GM12875 (cell line): ENCODE results near the gene PCNX3.

ENCODE experiments used
- H3K4me3 ChIP-seq: one replicate; pipeline ENCODE4 v1.5.1; 2011; ENCODE audit warnings: low read depth, low read length, control low read depth
- CTCF ChIP-seq: IDR thresholded peaks from 2 replicates; pipeline ENCODE4 v1.5.1; 2011; ENCODE audit warnings: low read depth, mild to moderate bottlenecking, control low read depth, inconsistent platforms, low read length, moderate library complexity, borderline replicate concordance; ENCODE audit not compliant: insufficient read depth

The PCNX3 gene

DNA sequence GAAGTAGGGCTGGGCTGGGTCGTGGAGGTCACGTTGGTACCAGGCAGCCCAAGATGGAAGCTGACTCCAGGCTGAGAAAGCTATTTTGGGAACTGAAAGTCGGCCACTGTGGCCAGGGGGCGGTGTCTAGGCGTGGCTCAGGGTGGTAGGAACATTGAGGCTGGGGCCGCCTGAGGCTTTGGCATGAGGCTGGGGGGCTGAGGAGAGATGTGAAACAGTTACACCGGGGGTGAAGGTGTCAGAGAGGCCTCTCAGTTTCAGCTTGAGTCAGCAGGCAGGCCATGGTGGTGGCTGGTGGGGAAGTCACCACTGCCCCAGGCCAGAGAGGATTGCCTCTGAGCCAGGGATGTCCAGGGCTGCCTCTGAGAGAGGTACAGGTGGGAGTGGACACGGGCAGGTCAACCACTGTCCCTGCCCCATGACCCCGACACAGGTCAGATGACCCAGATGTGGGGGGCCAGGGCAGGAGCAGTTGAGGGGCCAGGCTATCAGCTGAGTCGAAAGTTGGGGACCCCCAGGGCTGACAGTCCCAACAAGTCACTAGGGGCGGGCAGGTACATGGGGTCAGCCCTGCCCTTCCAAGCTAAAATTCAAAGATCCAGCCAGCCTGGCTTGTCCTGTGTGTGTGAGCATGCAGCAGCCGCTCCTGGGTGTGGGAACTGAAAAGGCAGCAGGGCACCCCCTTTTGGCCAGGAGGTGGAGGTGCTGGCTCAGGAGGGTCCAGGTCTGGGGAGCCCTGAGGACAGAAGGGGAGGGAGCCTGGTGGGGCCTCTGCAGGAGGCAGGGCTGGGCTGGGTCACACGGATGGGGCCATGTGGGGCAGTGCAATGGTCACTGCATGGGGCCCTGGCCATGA lies 27.1 kb upstream of the PCNX3 start:
- peak; percentile 86 for TF ChIP-seq CTCF
- H3K4me3 ChIP-seq = peak overlapping the region; percentile 38

GRCh38 chr11:65589444-65590239 lies 25.9 kb upstream of the PCNX3 start:
- no peak for TF ChIP-seq CTCF

GRCh38 chr11:65590240-65590738 lies 25.3 kb upstream of the PCNX3 start:
- no peak for TF ChIP-seq CTCF
- H3K4me3 ChIP-seq = no peak overlapping the region

More at GRCh38 chr11:65589444-65590239, 25.9 kb upstream of the PCNX3 start:
- no peak overlapping the region for H3K4me3 ChIP-seq

DNA sequence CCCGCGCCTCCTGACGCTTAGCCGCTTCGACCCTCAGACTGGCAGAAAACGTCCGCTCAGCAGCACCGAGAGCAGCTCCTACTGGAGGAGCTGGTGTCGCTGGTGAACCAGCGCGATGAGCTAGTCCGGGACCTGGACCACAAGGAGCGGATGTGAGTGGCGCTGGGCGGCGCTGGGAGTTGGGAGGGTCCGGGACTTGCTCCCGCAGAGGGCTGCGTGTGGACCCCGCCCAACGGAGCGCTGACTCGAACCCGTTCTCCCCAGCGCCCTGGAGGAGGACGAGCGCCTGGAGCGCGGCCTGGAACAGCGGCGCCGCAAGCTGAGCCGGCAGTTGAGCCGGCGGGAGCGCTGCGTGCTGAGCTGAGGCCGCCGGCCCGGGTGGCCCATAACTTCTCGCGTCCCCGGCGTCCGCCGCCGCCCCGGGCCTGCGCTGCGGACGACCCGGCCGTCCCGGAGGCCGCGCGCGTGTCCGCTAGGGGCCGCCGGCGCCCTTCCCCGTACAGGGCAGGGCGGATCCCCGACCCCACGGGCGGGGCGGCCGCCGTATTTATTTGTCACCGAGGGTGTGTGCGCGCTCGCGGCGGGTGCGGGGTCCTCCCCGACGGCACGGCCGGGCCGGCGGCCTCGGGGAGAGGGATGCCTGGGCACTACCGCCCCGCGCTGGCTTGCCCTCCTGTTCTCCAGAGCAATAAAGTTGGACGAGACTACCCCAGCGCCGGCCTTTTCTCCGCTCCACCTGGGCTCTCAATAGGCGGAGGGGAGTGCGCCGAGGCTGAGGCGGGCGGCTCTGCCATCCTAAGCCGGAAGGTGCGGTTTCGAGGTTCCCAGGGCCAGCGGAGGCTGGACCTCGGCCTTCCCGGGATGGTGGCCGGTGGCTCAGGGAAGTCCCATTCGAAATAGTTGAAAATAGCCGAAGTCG lies 23.4 kb upstream of the PCNX3 start:
- no peak overlapping the region for H3K4me3 ChIP-seq
- TF ChIP-seq CTCF = no peak

DNA sequence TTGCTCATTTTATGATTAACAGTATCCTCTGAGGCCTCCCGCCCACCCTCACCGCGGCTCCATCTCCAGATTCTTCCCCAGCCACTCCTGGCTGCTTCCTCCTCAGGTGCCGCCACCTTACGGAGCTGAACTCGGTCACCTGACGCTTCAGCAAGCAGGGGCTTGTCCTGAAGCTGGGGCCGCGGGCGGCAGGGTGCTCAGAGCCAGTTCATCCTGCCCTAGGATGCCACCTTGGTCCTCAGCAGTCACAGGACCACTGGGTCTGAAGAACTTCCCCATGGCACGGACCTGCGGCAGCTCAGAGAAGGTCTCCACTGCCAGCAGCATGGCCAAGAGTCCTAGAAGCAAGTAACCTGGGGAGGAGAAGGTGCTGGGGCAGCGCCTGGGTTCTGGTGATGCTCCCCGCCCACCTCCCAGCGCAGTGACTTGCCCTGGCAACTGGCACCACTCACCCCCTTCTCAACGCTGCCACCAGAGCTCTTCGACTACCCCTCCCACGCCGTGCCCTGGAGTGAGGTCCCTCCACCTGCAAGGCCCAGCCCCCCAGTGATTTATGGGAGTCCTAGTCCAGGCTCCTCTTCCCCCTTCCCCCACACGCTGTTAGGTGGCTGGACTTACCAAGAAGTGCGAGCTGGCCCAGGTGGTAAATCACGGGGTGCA lies 22.6 kb upstream of the PCNX3 start:
- no peak overlapping the region for H3K4me3 ChIP-seq
- TF ChIP-seq CTCF = no peak
